Left lung (tissue), 10 donors: ENCODE data around the gene C1orf226. TPM values are rescaled to one million over a fixed set of nuclear protein-coding genes. Genes with fewer than 3 reads are reported as not detected.

Experiments used
- ATAC-seq: fragments of 200-7000 bp; cut with Tn5 transposase; one replicate; pipeline ENCODE4 v1.9.1; 2020; ENCODE audit warnings: moderate library complexity
- DNase-seq, 4 donors: peaks; one replicate each; pipeline ENCODE4 v3.0.0-alpha.2; 2013 to 2020
- H3K27ac ChIP-seq, 2 donors: fragments of 200-600 bp; sonication (generic) in 1 of 2; one replicate each; pipeline versions ENCODE4 v1.5.0 to v1.8.0; 2020 to 2021
- H3K27me3 ChIP-seq, 2 donors: fragments of 200-600 bp; sonication (generic) in 1 of 2; one replicate each; pipeline versions ENCODE4 v1.5.0 to v1.8.0; 2020 to 2021
- H3K36me3 ChIP-seq, 2 donors: fragments of 200-600 bp; sonication (generic) in 1 of 2; one replicate each; pipeline versions ENCODE4 v1.5.0 to v1.8.0; 2020 to 2021
- H3K4me1 ChIP-seq, 2 donors: fragments of 200-600 bp; one replicate each; pipeline ENCODE4 v1.8.0; 2021
- H3K4me3 ChIP-seq, 2 donors: fragments of 200-600 bp; sonication (generic) in 1 of 2; one replicate each; pipeline versions ENCODE4 v1.5.0 to v1.8.0; 2020 to 2021; ENCODE audit warnings: mild to moderate bottlenecking in 1 of 2
- H3K9me3 ChIP-seq, 2 donors: fragments of 200-600 bp; sonication (generic) in 1 of 2; one replicate each; pipeline versions ENCODE4 v1.5.0 to v1.8.0; 2020 to 2021
- intact Hi-C, 2 donors: fragments of 100-400 bp; cut with DNase I; formaldehyde crosslinking; loops; one replicate each; pipeline versions ENCODE4 v1.11.2 to v1.14.2; 2022
- polyA plus RNA-seq, 6 donors: library from polyadenylated mRNA; unstranded; fragments of 120-200 nt; gene quantifications; one replicate each; pipeline ENCODE4 v1.2.1, GENCODE V29; 2013; ENCODE audit not compliant: insufficient read length in 6 of 6
- total RNA-seq, 2 donors: library from RNA; stranded (reverse); fragmentation: NEBNext Ultra II Directional; extraction: Animal tissue kit (Norgen Biotek cat#: 25700); gene quantifications; one replicate each; pipeline ENCODE4 v1.2.1, GENCODE V29; 2021
- TF ChIP-seq, protein P1 (sequence below), 2 donors: fragments of 200-600 bp; sonication (generic) in 1 of 2; IDR thresholded peaks; one replicate each; pipeline versions ENCODE4 v1.5.0 to v1.8.0; 2021; ENCODE audit warnings: antibody characterized with exemption in 2 of 2
- donor health status: DM: no; HTN: yes; CAD: no.
- donor health status: DM: no; HTN: no; CAD: no.

C1orf226 gene
- total and polyA plus RNA-seq, 8 donors, result 4.0 to 8.5 (median 5.0) TPM

DNA sequence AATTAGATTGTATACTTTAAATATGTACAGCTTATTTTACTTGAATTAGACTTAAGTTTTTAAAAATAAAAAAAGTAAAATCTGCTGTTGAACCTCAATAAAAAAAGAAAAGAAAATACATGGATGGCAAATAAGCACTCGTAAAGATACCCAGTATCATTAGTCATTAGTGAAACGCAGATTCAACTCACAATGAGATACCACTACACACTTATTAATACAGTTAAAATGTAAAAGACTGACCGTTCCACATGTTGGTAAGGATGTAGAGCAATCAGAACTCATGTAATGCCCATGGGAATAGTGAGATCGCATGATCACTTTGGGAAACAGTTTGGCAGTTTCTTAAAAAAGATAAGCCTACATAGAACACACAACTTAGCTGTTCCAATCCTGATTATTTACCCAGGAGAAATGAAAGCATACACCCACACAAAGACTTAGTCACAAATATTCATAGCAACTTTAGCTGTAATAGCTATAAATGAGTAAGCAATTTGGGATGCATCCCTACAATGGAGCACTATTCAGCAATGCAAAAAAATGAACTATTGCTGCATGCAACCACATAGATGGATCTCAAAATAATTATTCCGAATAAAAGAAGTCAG is 23.1 kb downstream of the C1orf226 start:
- H3K27ac ChIP-seq, result no peak overlapping the region
- H3K4me3 ChIP-seq, result no peak overlapping the region
- no peaks in the 10 kb centered on the region for H3K36me3 ChIP-seq
- no peaks in the 10 kb centered on the region for H3K27me3 ChIP-seq
- DNase-seq (no peak), ATAC-seq (no peak)
- H3K4me1 ChIP-seq, result no peaks in the 10 kb centered on the region
- TF ChIP-seq, protein P1, sequence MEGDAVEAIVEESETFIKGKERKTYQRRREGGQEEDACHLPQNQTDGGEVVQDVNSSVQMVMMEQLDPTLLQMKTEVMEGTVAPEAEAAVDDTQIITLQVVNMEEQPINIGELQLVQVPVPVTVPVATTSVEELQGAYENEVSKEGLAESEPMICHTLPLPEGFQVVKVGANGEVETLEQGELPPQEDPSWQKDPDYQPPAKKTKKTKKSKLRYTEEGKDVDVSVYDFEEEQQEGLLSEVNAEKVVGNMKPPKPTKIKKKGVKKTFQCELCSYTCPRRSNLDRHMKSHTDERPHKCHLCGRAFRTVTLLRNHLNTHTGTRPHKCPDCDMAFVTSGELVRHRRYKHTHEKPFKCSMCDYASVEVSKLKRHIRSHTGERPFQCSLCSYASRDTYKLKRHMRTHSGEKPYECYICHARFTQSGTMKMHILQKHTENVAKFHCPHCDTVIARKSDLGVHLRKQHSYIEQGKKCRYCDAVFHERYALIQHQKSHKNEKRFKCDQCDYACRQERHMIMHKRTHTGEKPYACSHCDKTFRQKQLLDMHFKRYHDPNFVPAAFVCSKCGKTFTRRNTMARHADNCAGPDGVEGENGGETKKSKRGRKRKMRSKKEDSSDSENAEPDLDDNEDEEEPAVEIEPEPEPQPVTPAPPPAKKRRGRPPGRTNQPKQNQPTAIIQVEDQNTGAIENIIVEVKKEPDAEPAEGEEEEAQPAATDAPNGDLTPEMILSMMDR (IDR thresholded peaks at IDR 0.05), result no peak
- intact Hi-C loops, result no loop called here
- H3K9me3 ChIP-seq, result no peaks in the 10 kb centered on the region

DNA sequence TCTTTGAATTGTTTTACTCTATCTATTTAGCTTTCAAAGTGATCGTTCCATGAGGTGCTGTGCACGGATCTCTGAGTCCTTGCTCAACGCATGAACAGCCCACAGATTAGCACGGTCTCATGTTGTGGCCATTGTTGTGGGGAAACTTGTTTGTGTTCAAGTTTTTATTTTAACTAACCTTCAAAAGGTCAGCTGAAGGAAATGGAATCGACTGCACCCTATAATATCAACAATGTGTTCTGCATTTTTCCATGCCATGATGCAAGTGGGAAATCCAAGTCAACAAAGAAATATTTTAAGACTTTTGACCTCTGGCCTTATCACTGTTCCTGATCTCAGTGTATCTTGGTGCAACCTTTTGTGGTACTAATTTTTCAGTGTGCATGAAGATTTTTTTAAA is 24.3 kb downstream of the C1orf226 start:
- H3K27ac ChIP-seq, result no peak overlapping the region
- intact Hi-C loops, result no loop called here
- ATAC-seq (no peak), DNase-seq (no peak)
- no peak overlapping the region for H3K4me3 ChIP-seq
- H3K27me3 ChIP-seq, result no peaks in the 10 kb centered on the region
- no peaks in the 10 kb centered on the region for H3K4me1 ChIP-seq
- H3K9me3 ChIP-seq, result no peaks in the 10 kb centered on the region
- no peaks in the 10 kb centered on the region for H3K36me3 ChIP-seq
- TF ChIP-seq, protein P1 (IDR thresholded peaks at IDR 0.05), result no peak

DNA sequence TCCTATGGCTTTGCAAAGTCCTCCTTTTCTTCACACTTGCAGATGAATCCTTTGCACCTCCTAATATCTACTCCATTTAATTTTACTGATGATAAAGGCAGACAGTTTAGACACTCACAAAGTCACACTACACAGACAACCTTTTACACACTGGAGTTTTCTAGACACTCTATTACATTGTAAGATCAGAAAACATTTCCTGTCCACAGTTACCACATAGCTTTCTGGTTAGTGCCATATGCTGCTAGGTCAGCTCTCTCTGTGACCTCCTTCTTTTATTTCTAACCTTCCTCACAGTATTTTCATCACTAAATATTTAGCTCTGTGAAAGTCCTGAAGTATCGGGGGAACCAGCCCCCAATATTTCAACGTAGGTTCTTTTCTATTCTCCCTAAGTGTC is 25.3 kb downstream of the C1orf226 start:
- Histone ChIP-seq H3K27me3 (no peaks in the 10 kb centered on the region), H3K4me1 (no peaks in the 10 kb centered on the region), H3K27ac (no peak overlapping the region), H3K36me3 (no peaks in the 10 kb centered on the region), H3K9me3 (no peaks in the 10 kb centered on the region), H3K4me3 (no peak overlapping the region)
- ATAC-seq (no peak), DNase-seq (no peak)
- TF ChIP-seq, protein P1 (IDR thresholded peaks at IDR 0.05), result no peak
- intact Hi-C loops, result no loop called here

DNA sequence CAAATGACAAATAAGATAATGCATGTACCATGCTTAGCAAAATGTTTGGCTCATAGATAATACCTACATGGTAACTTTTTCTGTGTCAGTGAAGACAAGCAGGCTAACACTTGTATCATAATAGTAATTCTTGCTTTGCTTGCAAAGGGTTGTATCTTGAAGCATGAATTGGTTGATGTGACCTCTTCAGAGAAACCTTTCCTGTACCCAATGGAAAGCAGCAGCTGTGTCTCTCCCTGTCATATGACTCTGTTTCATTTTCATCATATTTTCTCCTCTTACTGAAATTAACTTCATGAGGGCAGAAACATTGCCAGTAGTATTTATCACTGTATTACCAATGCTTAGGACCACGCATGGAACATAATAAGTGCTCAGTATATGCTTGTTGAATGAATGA is 26.0 kb downstream of the C1orf226 start:
- no peak overlapping the region for H3K27ac ChIP-seq
- H3K9me3 ChIP-seq, result no peaks in the 10 kb centered on the region
- intact Hi-C loops, result no loop called here
- no peaks in the 10 kb centered on the region for H3K4me1 ChIP-seq
- H3K4me3 ChIP-seq, result no peak overlapping the region
- TF ChIP-seq, protein P1 (IDR thresholded peaks at IDR 0.05), result no peak
- H3K27me3 ChIP-seq, result no peaks in the 10 kb centered on the region
- ATAC-seq (no peak), DNase-seq (no peak)
- no peaks in the 10 kb centered on the region for H3K36me3 ChIP-seq

DNA sequence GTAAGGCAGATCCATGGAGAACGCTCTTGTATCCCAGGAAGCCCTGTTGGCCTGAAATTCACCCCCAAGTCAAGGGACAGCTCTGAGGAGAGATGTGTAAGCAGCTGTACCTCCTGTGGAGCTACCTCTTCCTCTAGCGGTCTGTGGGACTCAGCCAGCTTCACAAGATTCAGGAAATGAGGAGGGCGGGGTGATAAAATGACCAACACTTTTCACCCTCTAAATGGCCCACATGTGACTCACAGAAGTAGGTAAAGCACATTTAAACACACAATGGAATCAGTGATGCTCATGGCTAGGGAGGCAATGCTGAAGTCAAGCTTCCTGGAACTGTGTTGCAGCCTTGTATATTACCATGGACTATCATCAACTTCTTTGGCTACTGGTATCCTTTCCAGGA is 30.5 kb downstream of the C1orf226 start, which contains the start of gene SH2D1B:
Gene SH2D1B, minus strand, starts transcription at position 135 of the 400 bp plus-strand sequence. Its CDS starts 120 bp downstream, at position 15.
- Histone ChIP-seq H3K4me3 (no peak within 1 kb of the TSS), H3K36me3 (no peaks in the 10 kb centered on the region), H3K27me3 (no peaks in the 10 kb centered on the region), H3K4me1 (no peaks in the 10 kb centered on the region), H3K9me3 (no peaks in the 10 kb centered on the region), H3K27ac (no peak within 1 kb of the TSS)
- ATAC-seq (no peak), DNase-seq (no peak)
- intact Hi-C loops, result no loop called here
- TF ChIP-seq, protein P1 (IDR thresholded peaks at IDR 0.05), result no peak
